GM18505 (cell line): ENCODE results near the gene REG1A.

ENCODE experiments used
- ATAC-seq: cut with Tn5 transposase; IDR thresholded peaks from one replicate; pipeline ENCODE4 v1.9.1; 2021; ENCODE audit not compliant: unreplicated experiment
- POLR2A ChIP-seq: IDR thresholded peaks from 4 replicates; pipeline ENCODE4 v1.6.1; 2011; ENCODE audit warnings: borderline replicate concordance; ENCODE audit not compliant: insufficient read depth, insufficient read length; ENCODE audit errors: extremely low read depth

Gene REG1A, protein sequence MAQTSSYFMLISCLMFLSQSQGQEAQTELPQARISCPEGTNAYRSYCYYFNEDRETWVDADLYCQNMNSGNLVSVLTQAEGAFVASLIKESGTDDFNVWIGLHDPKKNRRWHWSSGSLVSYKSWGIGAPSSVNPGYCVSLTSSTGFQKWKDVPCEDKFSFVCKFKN

DNA sequence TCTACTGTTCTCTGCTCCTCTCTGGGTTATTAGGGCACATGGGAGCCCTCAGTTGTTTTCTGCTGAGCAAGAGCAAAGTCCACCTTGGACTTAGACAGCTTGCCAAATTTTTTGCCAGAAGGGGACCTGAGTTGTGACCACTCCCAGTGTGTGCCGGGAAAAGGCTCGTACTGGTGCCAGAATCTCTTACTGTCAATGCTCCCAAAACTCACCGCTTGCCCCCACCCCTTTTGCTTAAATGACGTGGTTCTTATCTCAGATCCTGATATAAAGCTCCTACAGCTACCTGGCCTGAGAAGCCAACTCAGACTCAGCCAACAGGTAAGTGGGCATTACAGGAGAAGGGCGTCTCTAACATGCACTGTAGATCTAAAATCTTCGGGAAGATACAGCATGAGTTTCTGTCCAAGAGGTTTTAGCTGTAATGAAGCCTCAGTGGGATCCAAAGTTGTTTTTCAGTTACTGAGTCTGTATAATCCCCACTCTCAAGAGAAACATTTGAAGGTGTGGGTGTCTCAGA is at the start of gene REG1A:
Gene REG1A (plus strand): TSS at position 295 of the 520 bp plus-strand sequence. CDS start 374 bp downstream, outside the sequence.
- ATAC-seq: no peak
- no peak for TF ChIP-seq POLR2A

DNA sequence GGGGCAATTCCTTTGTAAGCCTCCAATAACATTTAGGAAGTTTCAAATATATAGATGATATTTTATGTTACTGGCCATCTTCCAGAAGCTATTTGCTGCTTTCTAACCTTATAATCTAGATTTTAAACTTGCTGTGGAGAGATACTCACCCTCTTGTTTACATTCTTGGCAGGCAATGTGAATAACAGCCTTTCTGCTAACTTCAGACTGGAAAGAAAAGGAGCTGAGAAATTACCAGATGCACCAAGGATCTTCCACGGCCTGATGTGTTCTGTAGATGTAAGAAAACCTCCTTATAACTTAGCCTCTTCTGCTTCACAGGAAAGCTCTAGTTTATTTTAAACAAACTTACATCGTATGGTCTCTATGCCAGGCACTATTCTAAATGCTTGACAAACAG is 49.2 kb upstream of the REG1A start:
- ATAC-seq: no peak
- TF ChIP-seq POLR2A: no peak

DNA sequence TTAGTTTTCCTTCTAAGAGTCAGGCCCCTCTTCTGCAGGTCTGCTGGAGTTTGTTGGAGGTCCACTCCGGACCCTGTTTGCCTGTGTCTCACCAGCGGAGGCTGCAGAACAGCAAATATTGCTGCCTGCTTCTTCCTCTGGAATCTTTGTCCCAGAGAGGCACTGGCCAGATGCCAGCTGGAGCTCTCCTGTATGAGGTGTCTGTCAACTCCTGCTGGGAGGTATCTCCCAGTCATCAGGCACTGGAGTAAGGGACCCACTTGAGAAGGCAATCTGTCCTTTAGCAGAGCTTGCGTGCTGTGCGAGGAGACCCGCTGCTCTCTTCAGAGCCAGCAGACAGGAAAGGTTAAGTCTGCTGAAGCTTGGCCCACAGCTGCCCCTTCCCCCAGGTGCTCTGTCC is 37.3 kb upstream of the REG1A start:
- no peak for ATAC-seq
- TF ChIP-seq POLR2A: no peak

DNA sequence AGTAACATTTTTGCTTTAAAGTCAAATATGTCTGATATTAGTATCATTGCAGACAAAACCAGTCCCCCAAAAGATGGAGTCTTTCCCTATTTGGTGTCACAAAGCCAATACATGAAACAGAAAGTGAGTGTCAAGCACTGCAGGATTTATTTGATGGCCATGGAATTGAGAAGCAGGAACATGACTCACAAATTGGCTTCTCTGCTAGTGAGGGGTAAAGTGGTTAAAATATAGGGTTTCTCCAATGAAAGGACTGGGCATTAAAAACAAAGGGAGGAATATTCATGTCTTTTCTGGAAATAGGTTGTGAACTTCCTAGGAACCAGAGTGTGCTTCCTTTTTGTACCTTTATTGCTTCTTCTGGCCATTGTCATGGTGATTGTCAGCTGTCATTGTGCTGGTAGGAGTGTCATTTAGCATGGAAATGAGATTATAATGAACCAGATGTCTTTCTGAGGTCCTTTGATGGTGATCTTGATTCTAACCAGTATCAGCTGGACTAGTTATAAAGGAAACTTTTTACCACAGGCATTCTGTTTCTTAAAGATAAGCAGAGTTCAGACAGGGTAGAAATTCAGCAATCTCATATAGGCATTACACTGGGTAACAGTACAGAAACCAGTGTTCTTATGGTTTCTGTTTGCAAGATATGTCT is 36.6 kb upstream of the REG1A start:
- TF ChIP-seq POLR2A: no peak
- no peak for ATAC-seq

DNA sequence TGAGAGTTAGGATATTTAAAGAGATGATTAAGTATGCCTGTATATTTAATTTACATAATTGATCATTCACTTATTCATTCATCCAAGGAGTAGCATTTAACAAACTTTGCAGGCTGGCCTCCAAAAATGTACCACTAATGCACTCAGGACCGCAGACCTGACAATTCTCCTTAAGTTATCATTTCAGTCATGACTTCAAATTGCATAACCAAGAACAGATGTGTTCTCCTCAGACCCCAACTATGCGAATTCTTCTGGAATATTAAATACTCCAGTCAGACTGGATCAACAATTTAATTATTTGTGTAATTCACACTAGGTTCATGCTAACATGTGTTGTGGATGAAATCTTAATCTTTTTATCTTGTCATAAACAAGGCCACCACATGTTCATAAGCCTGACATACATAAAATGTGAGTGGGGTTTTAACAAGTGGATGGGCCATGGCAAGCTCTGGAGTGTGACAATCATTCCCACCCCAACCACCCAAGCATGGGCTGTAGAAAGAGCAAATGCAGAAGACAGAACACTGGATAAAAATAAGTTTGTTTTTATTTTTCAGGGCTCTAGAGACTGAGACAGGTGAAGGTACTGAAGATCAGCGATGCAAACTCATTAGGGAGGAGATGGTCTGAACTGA is 35.7 kb upstream of the REG1A start:
- TF ChIP-seq POLR2A: no peak
- ATAC-seq: no peak

DNA sequence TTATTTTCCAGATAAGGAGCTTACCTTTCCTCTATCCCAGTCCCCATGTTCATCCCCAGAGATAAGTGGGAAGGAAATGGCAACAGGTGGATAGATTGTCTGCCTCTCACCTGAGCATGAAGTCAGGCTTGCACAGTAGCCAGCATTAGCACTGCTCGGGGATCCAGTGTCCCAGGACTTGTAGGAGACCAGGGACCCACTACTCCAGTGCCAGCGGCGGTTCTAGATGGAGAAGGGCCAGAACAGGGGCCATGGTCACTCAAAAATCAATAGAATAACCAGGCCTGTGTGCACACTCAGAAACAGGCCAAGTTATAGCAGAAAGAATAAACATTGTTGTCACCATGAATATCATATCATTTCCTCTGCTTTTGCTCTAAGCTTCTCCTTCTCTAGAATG is 34.9 kb upstream of the REG1A start:
- ATAC-seq: no peak
- TF ChIP-seq POLR2A: no peak

DNA sequence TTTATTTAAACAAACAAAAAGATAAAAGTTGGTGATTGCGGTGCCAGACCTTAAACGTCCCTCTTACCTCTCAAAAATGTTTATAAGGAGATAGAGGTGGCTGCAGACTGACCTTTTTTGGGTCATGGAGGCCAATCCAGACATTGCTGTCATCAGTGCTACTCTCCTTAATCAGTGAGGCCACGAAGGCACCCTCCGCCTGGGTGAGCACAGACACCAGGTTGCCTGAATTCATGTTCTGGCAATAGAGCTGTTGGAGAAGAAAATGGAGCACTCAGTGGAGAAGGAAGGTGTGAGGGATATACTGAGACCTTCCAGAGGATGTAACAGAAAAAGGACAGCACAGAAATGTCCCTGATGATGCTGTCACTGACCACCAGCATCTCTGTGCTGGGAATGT is 34.0 kb upstream of the REG1A start:
- no peak for ATAC-seq
- no peak for TF ChIP-seq POLR2A

DNA sequence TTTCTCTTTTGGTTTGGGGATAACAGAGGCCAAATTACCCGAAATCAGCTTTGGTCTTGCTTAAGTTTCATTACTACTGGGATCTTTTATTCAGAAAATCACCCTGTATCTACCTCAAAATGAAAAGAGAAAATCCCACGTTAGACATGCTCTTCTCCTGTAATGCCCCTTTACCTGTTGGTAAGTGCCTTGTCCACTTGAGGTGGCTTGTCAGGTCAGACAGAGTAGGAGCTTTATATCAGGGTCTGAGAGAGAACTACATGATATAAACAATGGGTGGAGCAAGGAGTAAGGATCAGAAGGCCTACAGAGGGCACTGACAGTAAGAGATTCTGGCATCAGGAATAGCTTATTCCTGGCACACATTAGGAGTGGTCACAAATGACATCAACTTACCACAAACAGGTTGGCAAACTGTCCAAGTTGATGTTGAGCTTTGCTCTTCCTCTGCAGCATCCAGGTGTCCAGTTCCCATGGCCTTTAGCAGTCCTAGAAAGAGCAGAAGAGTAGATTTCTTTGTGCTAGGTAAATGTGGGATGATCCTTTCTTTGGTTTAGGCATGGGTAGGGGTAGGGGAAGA is 32.4 kb upstream of the REG1A start, which contains the start of gene REG1B:
Gene REG1B (minus strand): TSS at position 209 of the 580 bp plus-strand sequence. CDS start 381 bp downstream, outside the sequence.
- ATAC-seq: no peak
- no peak for TF ChIP-seq POLR2A

DNA sequence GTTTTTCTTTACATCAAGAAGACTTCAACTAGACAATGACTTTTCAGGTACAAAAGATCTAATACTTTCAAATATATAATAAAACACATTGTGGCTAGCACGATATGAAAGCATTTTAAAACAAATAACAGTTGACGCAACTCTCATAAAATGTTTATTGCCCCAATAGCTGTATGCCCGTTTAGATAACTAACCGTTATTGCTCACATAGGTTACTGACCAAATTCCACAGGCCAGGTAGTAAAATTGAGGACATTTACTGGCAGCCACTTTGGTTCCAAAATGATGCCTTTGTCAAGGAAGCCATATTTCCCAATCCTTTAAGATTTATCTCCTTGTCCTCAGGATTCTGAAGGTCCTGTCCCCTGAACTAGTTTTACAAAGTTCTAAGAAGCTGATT is 29.6 kb upstream of the REG1A start:
- ATAC-seq: no peak

DNA sequence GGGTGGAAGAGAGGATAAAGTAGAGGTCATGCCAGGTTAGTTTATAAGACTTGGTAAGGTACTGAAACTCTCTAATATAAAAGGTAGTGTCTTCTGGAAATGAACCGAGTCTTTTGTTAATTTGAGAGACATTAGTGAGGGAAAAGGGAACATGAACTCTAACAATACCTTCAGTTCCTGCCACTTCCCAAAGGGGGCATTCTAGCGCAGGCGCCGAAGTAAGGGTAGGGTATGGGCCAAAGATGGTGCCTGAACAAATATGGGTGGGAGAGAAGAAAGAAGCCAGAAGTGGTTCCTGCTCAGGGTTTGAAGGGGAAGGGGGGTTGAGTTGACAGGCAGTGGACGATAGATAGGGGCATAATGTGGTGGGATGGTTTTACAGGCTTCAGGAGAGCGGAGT is 22.4 kb upstream of the REG1A start:
- no peak for ATAC-seq
- TF ChIP-seq POLR2A: no peak

More for the DNA sequence above, 29.6 kb upstream of the REG1A start:
- TF ChIP-seq POLR2A: no peak

DNA sequence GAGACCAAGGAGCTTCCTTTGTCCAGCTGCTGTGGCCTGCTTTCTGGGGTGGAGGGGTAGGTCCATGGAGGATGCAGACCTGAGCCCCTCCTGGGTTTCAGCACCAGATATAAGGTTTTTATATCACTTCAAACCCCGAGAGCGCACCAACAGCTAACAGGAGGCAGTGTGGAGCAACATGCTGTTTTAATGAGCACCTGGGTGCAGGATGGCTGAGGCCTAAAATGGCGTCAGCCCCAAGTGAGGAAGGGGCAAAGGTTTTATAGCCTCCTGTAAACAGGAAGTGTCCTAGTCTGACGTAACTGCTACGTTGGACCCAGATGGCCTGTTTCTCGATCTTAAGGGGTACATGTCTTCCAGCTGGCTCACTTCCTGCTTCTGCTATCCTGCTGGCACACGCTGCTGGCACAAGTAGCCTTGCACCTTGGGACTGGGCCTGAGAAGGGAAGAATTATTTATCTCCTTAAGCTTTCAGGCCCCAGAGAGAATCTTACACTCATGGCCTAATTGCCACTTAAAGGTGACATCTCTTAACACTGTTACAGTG is 21.1 kb upstream of the REG1A start:
- no peak for ATAC-seq
- TF ChIP-seq POLR2A: no peak

DNA sequence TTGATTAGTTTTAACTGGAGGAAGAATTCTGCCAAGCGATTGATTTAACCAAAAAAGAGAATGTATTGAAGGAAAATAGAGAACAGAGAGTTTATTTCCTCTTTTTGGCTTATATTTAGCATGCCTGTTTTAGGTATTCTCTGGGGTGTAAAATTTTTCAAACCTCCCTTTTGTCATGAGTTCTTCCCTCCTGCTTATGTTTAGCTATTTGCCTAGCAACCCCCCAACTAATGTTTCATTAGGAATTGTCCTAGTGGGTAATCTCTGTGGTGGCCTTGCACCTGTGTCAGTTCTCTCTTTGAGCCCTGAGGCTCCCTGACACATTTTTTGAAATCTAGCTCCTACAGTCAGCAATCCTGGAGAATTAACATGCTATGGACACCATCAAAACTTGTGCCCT is 20.0 kb upstream of the REG1A start:
- no peak for ATAC-seq
- TF ChIP-seq POLR2A: no peak

DNA sequence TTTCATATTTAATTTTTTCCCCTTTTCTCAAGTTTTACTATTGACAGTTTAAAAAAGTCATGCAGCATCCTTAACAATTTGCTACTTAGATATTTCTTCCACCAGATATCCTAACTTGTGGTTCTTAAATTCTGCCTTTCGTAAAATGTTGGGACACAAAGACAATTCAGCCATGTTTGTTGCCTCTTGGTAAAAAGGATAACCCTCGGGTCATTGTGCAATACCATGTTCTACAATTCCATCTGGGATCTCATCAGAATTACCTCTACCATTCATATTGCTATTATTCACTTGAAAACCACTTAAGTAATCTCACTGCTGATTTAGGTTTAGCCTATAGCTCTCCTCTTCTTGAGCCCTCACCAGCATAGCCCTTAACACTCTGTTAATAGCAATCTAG is 19.3 kb upstream of the REG1A start:
- no peak for TF ChIP-seq POLR2A
- ATAC-seq: no peak
